HUES48 (cell line): Measurements from ENCODE around the gene GALK2.
"Not testable (repeated sequence)": the region's sequence is repeated elsewhere in the genome, so short reads cannot be mapped to it uniquely, and the experiment has no call there.

Experiments
- H3K27ac ChIP-seq: one replicate; pipeline ENCODE4 v1.7.0; 2013; ENCODE audit warnings: low read depth, low read length, inconsistent platforms
- H3K27me3 ChIP-seq: 2 replicates; pipeline ENCODE4 v1.6.1; 2013; ENCODE audit warnings: mild to moderate bottlenecking, low read length; ENCODE audit not compliant: control insufficient read depth, insufficient read depth
- H3K36me3 ChIP-seq: 2 replicates; pipeline ENCODE4 v1.6.1; 2013; ENCODE audit warnings: low read length; ENCODE audit not compliant: control insufficient read depth, insufficient read depth
- H3K4me1 ChIP-seq: 2 replicates; pipeline ENCODE4 v1.6.1; 2013; ENCODE audit warnings: mild to moderate bottlenecking, low read length; ENCODE audit not compliant: control insufficient read depth, insufficient read depth
- H3K4me3 ChIP-seq: 2 replicates; pipeline ENCODE4 v1.5.1; 2013; ENCODE audit warnings: mild to moderate bottlenecking, low read depth, low read length
- H3K9ac ChIP-seq: 2 replicates; pipeline ENCODE4 v1.6.1; 2013; ENCODE audit warnings: mild to moderate bottlenecking, low read depth, low read length, moderate library complexity
- H3K9me3 ChIP-seq: 2 replicates; pipeline ENCODE4 v1.6.1; 2013; ENCODE audit warnings: low read length; ENCODE audit not compliant: control insufficient read depth, insufficient read depth

GALK2 gene

DNA sequence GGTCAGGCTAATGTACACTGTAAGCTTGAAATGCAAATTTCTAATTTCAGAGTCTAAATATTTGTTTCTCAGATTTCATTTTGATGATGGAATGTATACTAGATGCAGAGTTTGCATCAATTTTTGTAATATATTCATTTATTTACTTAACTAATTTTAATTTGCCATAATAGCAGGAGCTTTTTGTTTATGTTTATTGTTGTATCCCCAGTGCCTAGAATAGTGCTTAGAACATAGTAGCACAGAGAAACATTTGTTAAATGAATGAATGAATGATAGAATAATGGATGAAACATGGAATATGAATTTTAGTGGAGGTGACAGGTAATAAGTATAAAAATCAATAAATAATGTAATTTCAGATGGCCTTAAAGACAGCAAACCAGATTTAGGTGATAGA is 5.2 kb upstream of the GALK2 start:
- Histone ChIP-seq H3K9ac (no peak overlapping the region), H3K9me3 (no peaks in the 10 kb centered on the region), H3K27me3 (peaks cover 7% of the 10 kb centered on the region; the same call in 1 of the 2 replicates), H3K4me3 (no peak overlapping the region), H3K36me3 (no peaks in the 10 kb centered on the region), H3K4me1 (0 out of 2 replicates have a peak, but pooled peaks cover 3% of the 10 kb centered on the region), H3K27ac (no peak overlapping the region)

DNA sequence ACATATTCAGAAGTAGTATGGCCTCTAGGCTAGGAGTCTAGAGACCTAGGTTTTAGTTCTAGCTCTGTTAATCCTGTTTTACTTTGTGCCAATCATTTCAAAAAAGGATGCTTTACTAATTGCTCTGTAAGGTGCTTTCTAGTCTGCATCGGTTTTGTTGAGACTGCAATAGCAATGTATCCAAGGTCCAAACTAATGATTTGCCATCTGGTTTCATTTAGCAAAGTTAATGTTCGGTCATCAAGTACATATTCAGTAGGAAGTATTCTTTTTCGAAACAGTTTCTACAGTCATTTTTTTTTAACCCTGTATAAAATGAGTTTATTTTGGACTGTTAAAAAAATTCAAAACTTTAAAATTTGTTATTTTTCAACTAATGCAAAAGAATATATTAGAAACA is 2.0 kb upstream of the GALK2 start:
- Histone ChIP-seq H3K9me3 (no peaks in the 10 kb centered on the region), H3K27me3 (peaks cover 7% of the 10 kb centered on the region; the same call in 1 of the 2 replicates), H3K27ac (no peak overlapping the region), H3K4me3 (no peak overlapping the region), H3K36me3 (no peaks in the 10 kb centered on the region), H3K9ac (no peak overlapping the region), H3K4me1 (peaks cover 7% of the 10 kb centered on the region; the same call in 1 of the 2 replicates)

DNA sequence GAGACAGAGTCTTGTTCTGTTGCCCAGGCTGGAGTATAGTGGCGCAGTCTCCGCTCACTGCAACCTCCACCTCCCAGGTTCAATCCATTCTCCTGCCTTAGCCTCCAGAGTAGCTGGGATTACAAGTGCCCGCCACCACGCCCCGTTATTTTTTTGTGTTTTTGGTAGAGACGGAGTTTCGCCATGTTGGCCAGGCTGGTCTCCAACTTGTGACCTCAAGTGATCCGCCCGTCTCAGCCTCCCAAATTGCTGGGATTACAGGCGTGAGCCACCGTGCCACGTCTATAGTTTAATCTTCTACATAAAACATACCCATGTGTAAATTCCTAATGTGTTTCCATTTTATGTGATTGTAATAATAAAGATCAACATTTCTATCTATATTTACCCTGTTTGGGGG is 1.7 kb downstream of the GALK2 start:
- Histone ChIP-seq H3K9ac (no peak overlapping the region), H3K9me3 (peaks cover 8% of the 10 kb centered on the region; the same call in 1 of the 2 replicates), H3K4me1 (peaks cover 7% of the 10 kb centered on the region; the same call in 1 of the 2 replicates), H3K4me3 (no peak overlapping the region), H3K27me3 (peaks cover 7% of the 10 kb centered on the region; the same call in 1 of the 2 replicates), H3K27ac (no peak overlapping the region), H3K36me3 (no peaks in the 10 kb centered on the region)

DNA sequence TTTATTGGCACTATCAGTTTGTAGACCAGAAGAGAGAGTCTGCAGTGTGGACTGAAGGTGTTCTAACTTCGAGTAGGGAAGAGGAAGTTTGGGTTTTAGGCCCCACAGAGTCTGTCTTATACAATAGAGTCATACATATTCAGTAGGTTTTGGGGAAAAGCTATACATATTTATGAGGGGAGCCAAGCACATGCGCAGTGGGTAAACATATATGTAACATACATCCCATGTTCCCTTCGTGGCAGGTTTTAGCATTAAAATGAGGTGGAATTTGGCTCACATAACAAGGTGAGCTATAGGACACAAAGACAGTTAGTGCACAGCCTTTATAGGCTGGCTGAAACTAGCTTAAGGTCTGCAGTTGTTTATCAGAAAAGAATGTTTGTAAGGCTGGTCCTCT is 4.9 kb downstream of the GALK2 start:
- H3K9ac ChIP-seq, result no peak overlapping the region
- no peak overlapping the region for H3K27ac ChIP-seq
- H3K4me3 ChIP-seq, result no peak overlapping the region
- H3K4me1 ChIP-seq, result peaks cover 8% of the 10 kb centered on the region
- H3K27me3 ChIP-seq, result no peaks in the 10 kb centered on the region
- peaks cover 8% of the 10 kb centered on the region; the same call in 1 of the 2 replicates for H3K9me3 ChIP-seq
- H3K36me3 ChIP-seq, result no peaks in the 10 kb centered on the region

DNA sequence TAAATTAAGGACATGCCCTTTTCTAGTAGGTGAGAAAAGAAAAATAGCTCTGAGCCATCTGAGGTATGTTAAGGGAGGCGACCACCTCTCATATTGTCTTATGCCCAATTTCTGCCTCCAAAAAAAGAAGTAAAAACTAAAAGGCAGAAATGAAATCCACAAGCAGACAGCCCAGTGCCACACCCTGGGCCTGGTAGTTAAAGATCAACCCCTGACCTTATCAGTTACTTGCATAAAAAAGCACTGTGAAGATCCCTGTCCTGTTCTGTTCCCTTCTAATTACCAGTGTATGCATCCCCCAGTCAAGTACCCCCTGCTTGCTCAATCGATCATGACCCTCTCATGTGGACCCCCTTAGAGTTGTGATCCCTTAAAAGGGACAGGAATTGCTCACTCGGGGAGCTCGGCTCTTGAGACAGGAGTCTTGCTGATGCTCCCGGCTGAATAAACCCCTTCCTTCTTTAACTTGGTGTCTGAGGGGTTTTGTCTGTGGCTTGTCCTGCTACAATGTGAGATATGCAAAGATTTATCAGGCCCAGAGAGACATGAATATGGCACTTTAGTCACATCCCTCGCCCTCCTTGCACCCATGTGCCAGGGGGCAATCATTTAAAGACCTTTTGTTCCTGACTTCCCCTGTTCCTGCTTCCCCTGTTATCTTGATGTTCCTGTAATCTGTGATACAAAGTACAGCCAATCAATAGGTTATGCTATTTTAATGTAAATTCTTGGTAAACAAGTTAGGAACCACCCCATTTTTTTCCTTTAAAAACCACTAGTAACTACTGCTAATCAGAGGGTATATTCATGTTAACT is 5.7 kb downstream of the GALK2 start:
- H3K4me1 ChIP-seq, result peaks cover 13% of the 10 kb centered on the region
- H3K4me3 ChIP-seq, H3K27me3 ChIP-seq, H3K27ac ChIP-seq, H3K36me3 ChIP-seq, H3K9me3 ChIP-seq, H3K9ac ChIP-seq: not testable (repeated sequence)

DNA sequence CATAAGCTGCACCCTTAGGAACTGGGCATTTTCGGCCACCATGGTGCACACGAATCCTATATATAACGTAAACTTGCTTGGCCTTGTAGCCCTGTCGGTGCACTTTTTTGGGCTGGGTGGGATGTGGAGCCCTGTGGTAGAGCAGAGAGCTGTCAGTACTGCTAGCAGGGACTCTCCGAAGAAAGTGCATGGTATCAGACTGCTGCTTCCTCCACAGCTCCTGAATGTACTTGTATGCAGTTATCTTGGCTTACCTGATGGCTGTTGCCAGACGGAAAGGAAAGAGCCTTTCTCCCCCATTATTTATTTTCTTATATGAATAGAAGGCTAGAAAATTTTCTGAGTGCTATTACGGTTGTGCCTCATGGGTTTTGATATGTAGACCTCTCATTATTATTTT is 8.4 kb downstream of the GALK2 start:
- Histone ChIP-seq H3K27me3 (no peaks in the 10 kb centered on the region), H3K27ac (no peak overlapping the region), H3K9me3 (peaks cover 8% of the 10 kb centered on the region; the same call in 1 of the 2 replicates), H3K4me3 (no peak overlapping the region), H3K4me1 (peaks cover 12% of the 10 kb centered on the region), H3K9ac (no peak overlapping the region), H3K36me3 (no peaks in the 10 kb centered on the region)

DNA sequence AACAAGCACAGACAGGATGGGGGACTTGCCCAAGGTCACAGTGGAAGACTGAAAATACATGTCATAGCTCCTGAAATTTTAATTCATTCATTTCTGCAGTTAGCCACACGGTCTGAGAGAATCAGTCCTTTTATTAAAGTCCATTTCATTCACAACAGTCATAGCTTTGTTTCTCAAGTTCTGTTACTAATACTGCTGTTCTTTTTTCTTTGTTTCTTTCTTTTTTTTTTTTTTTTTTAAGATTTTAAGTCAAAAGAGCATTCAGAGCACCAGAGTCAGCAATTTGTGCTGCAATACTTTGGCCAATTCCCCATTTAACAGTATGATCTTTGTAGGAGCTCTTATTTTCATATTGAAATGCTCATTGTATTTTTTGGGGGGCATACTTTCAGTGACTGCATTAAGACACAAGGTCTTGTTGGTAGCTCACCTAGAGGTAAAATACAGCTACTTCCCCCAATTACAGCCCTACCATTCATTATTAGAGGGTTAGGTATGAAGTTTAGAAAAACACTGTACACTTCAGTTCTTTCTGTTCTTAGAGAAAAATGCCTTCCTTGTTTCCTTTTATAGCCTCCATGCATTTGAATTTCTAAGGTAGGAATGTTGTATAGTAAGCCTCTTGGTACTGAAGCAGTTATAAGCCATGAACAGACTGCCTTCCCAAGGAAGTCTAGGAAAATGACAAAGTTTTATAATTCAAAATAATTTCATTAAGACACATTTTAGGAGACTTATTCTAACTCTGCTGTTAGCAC is 9.6 kb downstream of the GALK2 start:
- H3K36me3 ChIP-seq, result no peaks in the 10 kb centered on the region
- no peak overlapping the region for H3K27ac ChIP-seq
- no peaks in the 10 kb centered on the region for H3K27me3 ChIP-seq
- H3K4me3 ChIP-seq, result no peak overlapping the region
- H3K9ac ChIP-seq, result no peak overlapping the region; the same call in 1 of the 2 replicates
- H3K4me1 ChIP-seq, result peaks cover 12% of the 10 kb centered on the region
- H3K9me3 ChIP-seq, result peaks cover 8% of the 10 kb centered on the region; the same call in 1 of the 2 replicates

DNA sequence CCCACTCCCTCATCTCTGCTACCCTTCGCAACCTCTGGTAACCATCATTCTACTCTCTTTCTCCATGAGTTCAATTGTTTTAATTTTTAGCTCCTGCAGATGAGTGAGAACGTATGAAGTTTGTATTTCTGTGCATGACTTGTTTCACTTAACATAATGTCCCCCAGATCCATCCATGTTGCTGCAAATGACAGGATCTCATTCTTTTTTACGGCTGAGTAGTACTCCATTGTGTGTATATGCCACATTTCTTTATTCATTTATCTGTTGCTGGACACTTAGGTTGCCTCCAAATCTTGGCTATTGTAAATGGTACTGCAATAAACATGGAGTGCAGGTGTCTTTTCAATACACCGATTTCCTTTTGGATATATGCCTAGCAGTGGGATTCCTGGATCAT is 12.1 kb downstream of the GALK2 start:
- no peaks in the 10 kb centered on the region for H3K27me3 ChIP-seq
- no peak overlapping the region for H3K9ac ChIP-seq
- H3K4me3 ChIP-seq, result no peak overlapping the region
- H3K9me3 ChIP-seq, result no peaks in the 10 kb centered on the region
- H3K27ac ChIP-seq, result no peak overlapping the region
- H3K36me3 ChIP-seq, result no peaks in the 10 kb centered on the region
- H3K4me1 ChIP-seq, result peaks cover 12% of the 10 kb centered on the region

DNA sequence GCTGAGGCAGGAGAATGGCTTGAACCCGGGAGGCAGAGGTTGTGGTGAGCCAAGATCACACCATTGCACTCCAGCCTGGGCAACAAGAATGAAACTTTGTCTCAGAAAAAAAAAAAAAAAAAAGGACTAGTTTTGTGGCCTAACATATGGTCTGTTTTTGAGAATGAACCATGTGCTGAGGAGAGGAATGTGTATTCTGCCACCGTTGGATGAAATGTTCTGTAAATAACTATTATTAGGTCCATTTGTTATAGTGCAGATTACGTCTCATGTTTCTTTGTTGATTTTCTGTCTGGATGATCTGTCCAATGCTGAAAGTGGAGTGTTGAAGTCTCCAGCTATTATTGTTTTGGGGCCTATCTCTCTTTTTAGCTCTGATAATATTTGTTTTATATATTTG is 13.7 kb downstream of the GALK2 start:
- not testable (repeated sequence) for H3K9me3 ChIP-seq, H3K27ac ChIP-seq, H3K27me3 ChIP-seq, H3K36me3 ChIP-seq, H3K4me3 ChIP-seq, H3K9ac ChIP-seq
- peaks cover 22% of the 10 kb centered on the region for H3K4me1 ChIP-seq

DNA sequence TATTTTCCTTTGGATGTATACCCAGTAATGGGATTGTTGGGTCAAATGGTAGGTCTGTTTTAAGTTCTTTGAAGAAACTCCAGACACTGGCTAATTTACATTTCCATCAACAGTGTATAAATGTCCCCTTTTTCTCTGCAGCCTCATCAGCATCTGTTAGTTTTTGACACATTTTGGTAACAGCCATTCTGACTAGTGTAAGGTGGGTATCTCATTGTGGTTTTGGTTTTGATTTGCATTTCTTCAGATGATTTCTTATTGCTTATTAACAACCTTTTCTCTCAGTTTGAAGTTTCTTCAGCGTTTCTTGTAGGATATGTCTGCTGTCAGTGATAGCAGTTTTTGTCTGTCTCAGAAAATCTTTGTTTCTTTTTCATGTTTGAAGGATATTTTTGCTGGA is 15.4 kb downstream of the GALK2 start:
- Histone ChIP-seq H3K4me1 (peaks cover 23% of the 10 kb centered on the region), H3K27ac (no peak overlapping the region), H3K9ac (no peak overlapping the region), H3K9me3 (no peaks in the 10 kb centered on the region), H3K4me3 (no peak overlapping the region), H3K27me3 (no peaks in the 10 kb centered on the region), H3K36me3 (no peaks in the 10 kb centered on the region)
